Breast epithelium (tissue), 3 donors: ENCODE measurements around the gene EIF4G2.

Source experiments
- CTCF ChIP-seq, 3 donors: fragments of 450-650 bp; IDR thresholded peaks; one replicate each; pipeline ENCODE4 v1.5.1; 2016 to 2017; ENCODE audit warnings: antibody characterized with exemption in 3 of 3, mild to moderate bottlenecking in 3 of 3, moderate library complexity in 3 of 3
- POLR2A ChIP-seq: fragments of 450-650 bp; IDR thresholded peaks from one replicate; pipeline ENCODE4 v1.6.1; 2016; ENCODE audit warnings: antibody characterized with exemption, mild to moderate bottlenecking, moderate library complexity
- POLR2AphosphoS5 ChIP-seq, 3 donors: sonication (generic); formaldehyde crosslinking; IDR thresholded peaks; one replicate each; pipeline ENCODE4 v1.6.1; 2017; ENCODE audit warnings: antibody characterized with exemption in 3 of 3

DNA sequence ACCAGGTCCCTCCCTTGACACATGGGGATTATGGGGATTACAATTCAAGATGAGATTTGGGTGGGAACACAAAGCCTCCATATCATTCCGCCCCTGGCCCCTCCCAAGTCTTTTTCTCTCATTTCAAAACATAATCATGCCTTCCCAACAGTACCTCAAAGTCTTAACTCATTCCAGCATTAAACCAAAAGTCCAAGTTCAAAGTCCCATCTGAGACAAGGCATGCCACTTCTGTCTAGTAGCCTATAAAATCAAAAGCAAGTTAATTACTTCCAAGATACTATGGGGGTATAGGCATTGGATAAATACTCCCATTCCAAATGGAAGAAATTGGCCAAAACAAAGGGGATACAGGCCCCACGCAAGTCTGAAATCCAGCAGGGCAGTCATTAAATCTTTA, 19.7 kb upstream of the EIF4G2 start:
- no peak for TF ChIP-seq CTCF (IDR thresholded peaks at IDR 0.05)
- TF ChIP-seq POLR2A, result no peak
- TF ChIP-seq POLR2AphosphoS5 (IDR thresholded peaks at IDR 0.05), result no peak
